Vagina (tissue), 2 donors: Measurements from ENCODE around the gene NPR2.

Experiments
- CTCF ChIP-seq, 3 experiments: fragments of 450-650 bp in 2 of 3; fragments of 200-600 bp in 1 of 3; sonication (generic) in 1 of 3; IDR thresholded peaks; one replicate each; pipeline ENCODE4 v1.5.1; 2017 to 2019; ENCODE audit warnings: antibody characterized with exemption in 3 of 3, mild to moderate bottlenecking in 2 of 3, moderate library complexity in 2 of 3
- POLR2A ChIP-seq, 2 donors: fragments of 450-650 bp; IDR thresholded peaks; one replicate each; pipeline ENCODE4 v1.6.1; 2017; ENCODE audit warnings: antibody characterized with exemption in 2 of 2, mild to moderate bottlenecking in 2 of 2, moderate library complexity in 2 of 2

GRCh38 chr9:35757892-35758275 lies 33.5 kb upstream of the NPR2 start:
- TF ChIP-seq CTCF (IDR thresholded peaks at IDR 0.05): no peak
- no peak for TF ChIP-seq POLR2A (IDR thresholded peaks at IDR 0.05)
